ENCODE measurements around the gene RETREG3.

GRCh38 chr17:42536372-42537155, 72.6 kb downstream of the RETREG3 start:
- TF ChIP-seq CTCF (IDR thresholded peaks at IDR 0.05) (peak in 2 of 6 experiments; percentile 42 to 66), POLR2AphosphoS5 (IDR thresholded peaks at IDR 0.05) (peak; percentile 21 to 27), EP300 (IDR thresholded peaks at IDR 0.05) (no peak), POLR2A (IDR thresholded peaks at IDR 0.05) (peak in 1 of 4 donors; percentile 62)

Measured in upper lobe of left lung (tissue), 4 donors.